ENCODE measurements around the gene PSMD5.
A peak's percentile ranks its signal among the peaks of the same experiment; 100 is the strongest.

Gene PSMD5

DNA sequence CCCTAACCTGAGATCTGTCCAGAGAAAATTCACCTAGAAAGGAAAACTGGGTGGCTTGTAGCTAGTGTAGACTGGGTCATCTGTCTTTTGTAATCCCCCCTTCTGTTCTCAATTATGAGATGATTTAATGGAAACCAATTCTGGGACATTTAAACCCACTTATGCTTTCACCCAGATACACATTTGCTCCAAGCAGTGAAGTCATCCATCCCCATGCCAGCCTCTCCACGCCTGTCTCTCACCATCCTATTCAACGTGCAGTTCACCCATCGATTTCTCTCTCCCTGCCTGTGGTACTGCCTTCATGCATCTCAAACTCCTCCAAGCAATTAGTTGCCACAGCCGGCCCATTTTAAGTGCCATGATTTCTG lies 32.5 kb upstream of the PSMD5 start:
- no peak for DNase-seq (ENCODE audit: low read depth in 3 of 3)

DNA sequence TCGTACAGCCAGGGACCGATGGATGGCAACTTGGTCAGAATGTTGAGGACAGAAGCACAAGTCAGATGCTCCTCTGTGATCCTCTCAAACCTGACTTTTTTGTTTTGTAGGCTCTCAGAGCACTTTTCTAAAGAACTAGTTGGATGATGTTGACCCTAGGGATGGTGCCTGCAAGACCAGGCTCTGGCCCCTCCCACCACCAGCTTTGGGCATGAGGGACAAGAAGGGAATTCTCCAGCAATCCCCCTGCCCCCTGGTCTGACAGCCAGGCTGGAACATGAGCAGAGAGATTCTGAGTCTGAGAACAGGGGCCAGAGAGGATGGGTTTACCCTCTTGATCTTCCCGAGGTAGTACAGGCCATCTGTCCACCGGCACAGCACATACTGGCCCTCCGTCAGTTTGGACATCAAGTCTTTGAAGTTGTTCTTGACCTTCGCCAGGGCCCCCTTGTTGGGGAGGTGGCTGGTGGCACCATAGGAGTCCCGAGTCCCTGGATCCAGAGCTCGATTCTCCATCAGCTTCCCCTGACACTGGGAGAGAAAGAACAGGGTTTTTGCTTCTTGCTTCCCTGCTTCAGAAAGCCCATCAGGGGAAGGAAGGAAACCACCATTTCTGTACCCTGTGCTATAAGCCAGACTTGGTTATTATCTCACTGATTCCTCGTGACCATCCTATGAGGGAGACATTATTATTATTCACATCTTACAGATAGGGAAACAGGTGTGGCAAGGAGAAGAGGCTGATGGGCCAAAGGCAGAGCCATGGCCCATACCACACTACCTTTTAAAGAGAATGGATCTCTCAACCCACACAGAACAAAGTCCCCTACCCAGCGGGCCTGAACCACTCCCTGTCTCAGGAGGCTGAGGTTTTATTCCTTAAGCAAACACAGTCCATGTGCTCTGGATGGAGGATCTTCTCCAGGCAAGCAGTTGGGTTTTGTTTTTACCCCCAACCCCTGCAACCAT lies 31.8 kb upstream of the PSMD5 start:
- DNase-seq (ENCODE audit: low read depth in 3 of 3) = no peak

DNA sequence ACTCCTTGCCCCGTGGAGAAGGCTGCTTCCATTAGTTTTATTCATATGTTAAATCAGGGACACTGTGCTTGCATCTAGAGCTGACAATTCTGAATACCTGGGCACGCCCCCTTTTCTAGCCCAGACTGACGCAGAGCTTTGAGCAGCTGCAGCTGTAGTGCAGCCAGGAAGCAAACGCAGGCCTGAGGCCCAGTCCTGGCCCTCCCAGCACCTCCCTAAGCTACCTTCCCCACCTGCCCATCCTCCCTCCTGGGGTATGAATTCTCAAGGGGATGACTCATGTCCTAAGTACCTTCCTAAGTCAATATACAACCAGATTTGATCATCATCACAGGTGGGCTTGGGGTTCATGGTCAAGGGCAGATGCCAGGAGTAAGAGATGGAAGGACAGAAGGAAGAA lies 30.8 kb upstream of the PSMD5 start:
- no peak for DNase-seq (ENCODE audit: low read depth in 3 of 3)

DNA sequence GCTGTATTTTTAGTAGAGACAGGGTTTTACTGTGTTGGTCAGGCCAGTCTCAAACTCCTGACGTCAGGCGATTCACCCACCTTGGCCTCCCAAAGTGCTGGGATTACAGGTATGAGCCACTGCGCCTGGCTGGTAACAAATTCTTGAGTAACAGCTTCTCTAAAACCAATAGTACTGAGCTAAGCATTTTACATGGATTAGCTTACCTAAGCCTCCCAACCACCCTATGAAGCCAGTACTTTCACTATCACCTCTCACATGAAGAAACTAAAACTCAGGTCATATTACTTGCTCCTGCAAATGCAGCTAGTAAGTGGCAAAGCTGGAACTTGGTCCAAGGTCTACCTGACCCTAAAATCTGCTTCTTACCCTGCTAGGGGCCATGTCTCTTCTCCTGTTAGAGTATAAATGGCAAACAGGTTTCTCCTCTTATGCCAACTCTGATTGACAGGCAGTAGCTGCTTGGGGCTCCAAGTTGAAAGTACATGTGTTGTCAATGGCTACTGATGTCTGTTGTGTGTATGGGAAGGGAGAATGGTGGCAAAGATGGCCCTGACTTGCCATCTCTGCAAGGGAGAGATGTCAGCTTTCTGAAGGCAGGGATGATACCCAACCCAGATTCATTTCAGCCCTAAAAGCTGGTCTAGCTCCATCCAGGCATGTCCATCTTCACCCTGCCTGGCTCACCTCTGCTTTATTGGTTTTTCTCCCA lies 30.2 kb upstream of the PSMD5 start:
- no peak for DNase-seq (ENCODE audit: low read depth in 3 of 3)

DNA sequence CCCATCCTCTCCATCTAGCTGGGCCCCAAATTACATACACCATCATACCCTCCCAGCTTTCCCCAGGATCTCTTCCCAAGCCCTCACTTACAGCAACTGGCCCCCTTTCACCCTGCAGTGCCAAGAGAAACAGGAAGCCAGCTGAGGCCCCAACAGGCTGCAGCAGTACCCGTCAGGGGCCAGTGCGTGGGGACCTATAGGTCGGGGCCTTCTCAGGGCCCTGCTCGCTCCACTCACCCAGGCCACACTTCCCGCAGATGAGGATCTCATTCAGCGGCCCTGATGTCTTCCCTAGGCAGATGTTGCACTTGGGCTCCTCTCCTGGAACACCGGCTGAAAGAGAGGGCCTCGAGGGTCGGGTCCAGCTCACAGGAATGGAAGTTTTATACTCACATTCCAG lies 27.5 kb upstream of the PSMD5 start:
- no peak for DNase-seq (ENCODE audit: low read depth in 3 of 3)

DNA sequence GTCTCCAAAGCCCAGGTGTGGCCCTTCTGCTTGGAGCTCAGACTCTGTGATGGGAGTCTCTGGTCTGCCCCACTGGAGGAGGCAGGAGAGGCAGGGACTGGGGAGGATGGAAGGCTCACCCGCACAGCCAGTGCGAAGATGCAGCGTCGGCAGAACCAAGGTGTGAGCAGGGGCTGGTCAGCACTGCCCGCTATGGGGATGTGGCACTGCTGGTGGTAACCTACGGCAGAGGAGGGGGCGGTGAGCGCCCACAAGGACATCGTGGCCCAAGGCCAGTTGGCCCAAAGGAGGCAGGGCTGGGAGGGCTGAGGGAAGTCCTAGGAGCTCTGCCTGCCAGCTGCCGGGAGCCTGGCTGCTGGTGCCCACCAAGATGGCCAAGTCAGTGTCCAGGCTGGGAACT lies 27.0 kb upstream of the PSMD5 start:
- no peak for DNase-seq (ENCODE audit: low read depth in 3 of 3)

DNA sequence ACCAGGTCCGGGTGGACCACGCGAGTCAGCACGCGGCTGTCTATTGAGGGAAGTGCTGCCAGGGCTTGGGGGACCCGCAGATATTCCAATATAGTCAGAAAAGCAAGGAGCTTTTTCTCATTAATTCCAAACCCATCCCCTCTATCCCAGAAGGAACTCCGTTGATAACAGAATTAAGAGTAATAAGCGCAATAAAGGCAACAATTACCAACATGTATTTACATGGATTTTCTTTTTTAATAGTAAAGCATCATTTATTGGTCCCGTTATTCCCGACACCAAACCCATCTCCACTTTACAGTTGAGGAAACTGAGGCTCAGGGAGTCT lies 26.6 kb upstream of the PSMD5 start:
- no peak for DNase-seq (ENCODE audit: low read depth in 3 of 3)

DNA sequence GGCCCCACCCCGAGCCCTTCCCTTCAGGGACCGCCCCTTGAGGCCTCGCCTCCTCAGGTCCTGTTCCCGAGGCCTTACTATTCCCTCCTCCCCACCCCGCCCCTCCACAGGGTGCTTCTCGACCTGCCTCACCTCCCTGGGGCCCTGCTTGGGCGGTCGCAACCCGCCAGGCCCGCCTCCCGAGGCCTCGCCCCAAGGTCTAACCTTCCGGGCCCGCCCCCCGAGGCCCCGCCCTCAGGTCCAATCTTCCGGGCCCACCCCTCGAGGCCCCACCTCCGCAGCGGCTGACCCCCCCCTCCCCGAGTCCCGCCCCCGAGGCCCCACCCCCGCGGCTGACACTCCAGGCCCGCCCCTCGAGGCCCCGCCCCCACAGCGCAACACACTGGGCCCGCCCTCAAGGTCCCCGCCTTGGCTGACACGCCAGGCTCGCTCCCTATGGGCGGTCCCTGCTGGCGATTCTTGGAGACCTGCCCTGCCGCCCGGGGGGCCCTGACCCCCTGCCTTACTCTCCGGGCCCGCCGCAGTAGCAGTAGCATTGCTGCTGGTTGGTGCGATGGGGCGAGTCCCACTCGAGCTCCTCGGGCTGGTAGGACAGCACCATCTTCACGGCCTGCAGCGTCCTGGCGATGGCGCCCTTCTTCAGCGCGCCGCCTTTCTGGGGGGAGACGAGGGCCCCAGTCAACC lies 26.1 kb upstream of the PSMD5 start:
- DNase-seq (ENCODE audit: low read depth in 3 of 3) = peak; percentile 95 to 97 (median 96)

DNA sequence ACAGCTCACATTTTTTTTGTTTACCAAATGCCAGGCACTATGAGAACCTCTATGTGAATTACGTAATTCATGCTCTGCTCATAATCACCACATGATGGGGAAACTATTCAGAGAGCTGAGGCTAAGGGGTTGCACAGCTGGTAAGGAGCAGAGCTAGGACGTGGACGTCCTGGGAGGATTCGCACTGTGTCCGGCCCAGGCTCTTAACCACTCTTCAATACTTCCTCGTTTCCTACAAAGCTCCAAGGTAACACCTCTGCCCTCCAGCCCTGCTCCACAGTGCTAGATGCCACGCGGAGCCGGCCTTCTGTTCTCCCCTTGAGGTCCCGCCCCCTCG lies 25.6 kb upstream of the PSMD5 start:
- DNase-seq (ENCODE audit: low read depth in 3 of 3) = no peak

DNA sequence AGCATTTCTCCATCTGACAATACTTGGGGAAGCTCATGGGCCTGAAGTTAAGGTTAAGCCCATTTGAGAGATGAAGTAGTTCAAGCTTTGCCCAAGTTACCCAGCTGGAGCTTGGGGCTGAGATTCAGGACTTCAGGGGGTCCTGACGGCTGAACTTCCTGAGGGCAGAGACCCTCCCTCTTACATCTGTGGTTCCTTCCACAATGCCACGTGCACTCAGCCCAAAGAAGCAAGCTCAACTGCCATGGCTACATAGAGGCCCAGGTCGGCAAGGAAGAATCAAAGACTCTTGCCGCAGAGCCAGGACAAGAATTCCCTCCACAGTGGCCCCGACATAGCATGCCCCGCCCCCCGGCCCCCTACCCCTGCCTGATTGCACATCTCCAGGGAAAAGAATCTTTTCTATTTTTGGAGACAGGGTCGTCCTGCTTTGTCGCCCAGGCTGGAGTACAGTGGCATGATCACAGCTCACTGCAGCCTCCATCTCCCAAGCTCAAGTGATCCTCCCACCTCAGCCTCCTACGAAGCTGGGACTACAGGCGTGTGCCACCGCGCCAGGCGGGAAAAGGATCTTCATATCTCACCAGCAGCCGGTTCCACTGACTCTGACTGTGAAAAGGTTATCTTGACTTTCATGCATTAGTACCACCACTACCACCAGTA lies 25.1 kb upstream of the PSMD5 start:
- no peak for DNase-seq (ENCODE audit: low read depth in 3 of 3)

DNA sequence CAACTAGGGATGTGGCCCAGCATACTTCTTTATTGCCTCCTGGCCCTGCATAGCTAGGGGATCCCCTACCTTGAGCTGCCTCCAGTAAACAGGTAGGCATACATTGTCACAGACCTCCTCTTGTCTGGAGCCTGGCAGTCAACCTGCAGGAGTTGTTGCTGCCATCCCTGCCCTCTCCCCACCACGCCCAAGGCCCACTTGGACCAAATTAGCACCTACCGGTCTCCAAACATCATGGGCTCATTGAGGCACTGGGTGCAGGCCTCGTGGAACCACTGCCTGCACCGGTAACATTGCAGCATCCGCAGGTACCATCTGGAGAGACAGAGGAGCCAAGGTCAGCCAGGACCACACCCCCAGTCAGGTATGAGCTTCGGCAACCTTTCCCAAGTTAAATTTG lies 23.9 kb upstream of the PSMD5 start:
- DNase-seq (ENCODE audit: low read depth in 3 of 3) = no peak

DNA sequence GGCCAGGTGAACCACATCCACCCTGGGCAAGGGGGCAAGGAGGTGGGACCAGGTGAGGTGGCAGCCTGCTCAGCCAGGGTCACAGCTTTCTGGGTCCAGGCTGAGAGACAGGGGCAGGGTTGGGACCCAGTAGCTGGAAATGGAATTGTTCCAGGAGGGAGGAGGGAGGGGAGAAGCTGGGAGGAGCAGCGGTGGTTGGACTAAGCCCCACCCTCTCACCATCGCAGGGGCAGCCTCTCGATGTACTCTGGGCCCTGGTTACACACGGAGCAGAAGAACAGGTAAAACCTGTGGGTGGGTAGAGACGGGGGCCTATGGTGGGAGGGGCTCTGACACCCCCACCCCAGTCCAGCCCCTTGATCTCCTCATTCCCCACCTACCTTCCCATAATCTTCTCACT lies 23.1 kb upstream of the PSMD5 start:
- DNase-seq (ENCODE audit: low read depth in 3 of 3) = no peak

DNA sequence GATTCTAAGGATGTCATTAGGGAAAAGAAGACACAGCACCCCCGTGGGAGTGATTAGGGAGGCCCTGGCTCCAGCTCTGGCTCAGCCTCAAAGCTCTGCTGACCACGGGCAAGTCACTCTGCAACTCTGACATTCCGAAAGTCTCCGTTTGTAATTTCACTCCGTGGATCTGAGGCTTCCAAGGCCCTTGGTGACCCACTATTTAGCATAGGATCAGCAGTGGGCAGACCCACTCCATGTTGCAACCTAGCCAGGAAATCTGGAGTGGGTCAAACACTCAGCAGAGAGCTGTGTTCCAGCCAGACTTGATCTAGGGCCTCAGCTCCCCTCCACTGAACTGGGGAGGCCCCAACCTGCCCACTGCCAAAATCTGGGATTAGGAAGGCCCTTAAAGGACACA lies 22.5 kb upstream of the PSMD5 start:
- no peak for DNase-seq (ENCODE audit: low read depth in 3 of 3)

DNA sequence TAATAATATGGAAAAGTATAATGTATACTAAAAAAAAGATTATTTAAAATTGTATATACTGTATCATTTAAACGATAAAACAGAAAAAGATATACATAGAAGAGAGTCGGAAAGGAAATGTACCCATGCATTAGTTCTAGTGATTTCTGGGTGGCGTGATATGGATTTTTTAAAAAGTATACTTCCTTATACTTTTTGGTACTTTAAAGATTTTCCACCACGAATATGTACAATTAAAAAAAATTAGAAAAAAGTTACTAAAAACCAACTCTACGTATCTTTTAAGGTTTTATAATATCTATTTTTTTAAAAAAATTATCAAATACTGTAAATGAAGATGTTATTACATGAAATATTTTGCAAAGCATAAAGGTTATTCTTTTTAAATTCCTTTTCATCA lies 22.0 kb upstream of the PSMD5 start:
- DNase-seq (ENCODE audit: low read depth in 3 of 3) = no peak

DNA sequence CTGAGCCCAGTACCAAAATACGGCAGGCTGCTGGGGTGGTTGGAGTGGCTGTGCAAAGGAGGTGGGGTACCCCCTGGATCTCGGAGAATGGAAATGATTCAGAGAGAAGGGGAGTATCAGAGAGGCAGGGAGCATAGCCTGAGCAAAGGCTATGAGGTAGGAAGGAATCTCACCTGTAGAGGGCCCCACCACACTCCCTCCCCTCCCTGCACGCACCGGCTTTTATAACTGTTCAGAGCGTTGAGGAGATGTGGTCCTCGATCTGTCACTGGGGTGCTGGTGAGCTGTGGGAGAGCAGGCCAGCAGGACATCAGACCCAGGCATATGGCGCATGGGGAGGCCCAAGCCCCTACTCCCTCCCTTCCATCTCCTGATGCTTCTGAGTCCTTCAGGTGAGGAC lies 21.1 kb upstream of the PSMD5 start:
- DNase-seq (ENCODE audit: low read depth in 3 of 3) = no peak

DNA sequence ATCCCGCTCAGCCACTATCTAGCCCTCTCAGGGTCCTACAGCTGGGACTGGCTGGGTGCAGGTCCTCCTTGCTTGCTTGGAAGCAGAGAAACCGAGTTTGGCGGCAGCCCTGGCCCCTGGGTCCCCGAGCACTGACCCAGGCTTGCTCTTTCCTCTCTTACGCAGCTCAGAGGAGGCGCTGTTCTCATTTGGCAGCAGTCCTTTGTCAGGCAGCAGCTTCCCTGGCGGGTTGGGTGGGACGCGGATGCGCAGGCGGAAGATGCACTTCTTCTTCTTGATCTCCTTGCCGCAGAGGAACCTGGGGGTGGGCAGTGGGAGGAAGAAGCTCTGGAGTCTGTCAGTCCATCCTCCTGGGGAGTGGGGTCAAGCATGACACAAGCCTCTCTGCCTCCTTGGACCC lies 19.7 kb upstream of the PSMD5 start:
- no peak for DNase-seq (ENCODE audit: low read depth in 3 of 3)

DNA sequence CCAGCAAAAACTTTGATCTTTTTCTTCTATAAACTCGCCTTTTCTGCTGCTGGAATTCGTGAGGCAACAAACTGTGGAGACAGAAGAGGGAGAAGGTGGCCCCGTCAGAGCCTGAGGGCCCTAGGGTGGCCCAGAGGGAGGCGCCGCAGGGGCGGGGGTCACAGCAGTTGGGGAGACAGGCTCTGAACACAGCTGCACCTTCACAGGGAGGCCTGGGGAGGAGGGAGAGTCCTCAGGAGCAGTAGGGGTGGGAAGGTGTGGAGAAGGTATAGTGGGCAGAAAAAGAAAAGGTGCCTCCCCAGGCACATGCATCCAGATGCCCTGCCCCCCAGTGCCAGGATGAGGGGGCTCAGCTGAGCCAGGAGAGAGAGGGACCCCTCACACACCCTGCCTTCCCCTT lies 19.2 kb upstream of the PSMD5 start:
- DNase-seq (ENCODE audit: low read depth in 3 of 3) = no peak

DNA sequence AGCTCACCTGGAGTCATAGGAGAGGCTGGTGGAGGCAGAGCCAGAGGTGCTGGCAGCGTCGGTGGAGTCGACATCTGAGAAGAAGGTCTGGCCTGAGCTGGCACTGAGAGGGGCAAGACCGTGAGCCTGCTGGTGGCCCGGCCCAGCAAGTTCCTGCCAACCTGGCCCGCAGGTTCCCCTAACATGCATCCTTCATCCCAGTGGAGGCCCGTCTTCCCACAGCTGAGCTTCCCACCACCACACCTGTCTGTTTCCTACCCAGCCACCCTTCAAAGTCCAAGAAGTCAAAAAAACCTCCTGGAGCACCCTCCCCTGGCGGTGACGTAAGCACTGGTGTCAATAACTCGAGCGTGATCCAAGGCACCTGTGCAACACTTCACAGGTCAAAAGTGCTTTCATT lies 17.4 kb upstream of the PSMD5 start:
- DNase-seq (ENCODE audit: low read depth in 3 of 3) = no peak

DNA sequence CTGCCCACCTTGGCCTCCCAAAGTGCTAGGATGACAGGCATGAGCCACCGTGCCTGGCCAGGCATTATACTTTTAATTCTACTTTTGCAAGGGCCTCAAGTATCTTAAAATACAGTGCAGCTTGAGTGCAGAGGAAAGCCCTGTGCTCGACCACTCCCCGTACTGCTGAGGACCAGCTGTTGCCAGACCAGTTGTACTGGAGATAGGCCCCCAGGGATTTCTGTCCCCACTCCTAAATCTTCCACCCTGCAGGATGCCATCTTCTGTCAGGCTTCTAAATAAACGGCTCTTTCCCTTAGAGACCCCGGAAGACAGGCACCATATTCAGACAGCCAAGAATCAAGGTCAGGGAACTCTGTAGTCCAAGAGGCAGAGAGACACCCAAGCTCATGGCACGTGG lies 16.6 kb upstream of the PSMD5 start:
- no peak for DNase-seq (ENCODE audit: low read depth in 3 of 3)

DNA sequence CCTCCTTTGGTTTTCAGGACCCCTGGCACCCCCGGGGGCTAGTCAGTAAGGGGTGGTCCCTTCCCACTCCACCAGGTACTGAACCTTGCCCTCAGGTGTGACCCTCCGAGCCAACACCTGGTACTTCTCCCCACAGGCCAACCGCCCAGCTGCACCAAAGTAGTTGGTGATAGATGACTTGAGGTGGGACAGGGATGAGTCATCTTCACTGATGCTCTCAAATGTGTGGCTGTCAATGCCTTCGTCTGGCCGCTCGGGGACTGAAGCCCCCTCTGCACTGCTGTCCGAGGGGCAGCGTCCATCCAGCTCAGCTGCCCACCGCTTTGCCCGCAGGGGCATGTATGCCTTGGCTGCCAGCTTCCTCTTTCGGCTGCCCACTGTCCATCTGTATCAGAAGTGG lies 15.2 kb upstream of the PSMD5 start:
- DNase-seq (ENCODE audit: low read depth in 3 of 3) = no peak

DNA sequence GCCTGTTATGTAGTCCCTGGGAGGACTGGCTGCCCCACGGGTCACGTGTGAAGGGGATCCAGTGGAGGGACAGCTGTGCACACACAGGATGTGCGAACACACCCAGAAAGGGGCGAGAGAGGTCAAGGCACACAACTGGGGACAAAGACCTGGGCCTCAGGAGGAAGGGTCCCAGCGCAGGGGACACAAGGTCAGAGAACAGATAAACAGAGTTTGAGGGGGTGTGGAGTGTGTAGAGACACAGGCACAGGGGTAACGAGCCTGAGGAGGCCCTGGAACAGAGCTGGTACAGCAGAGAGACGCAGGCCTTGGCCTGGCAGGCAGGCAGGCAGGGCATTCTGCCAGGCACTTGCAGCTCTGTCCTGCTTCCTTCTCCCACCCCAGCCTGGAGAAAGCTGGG lies 14.8 kb upstream of the PSMD5 start:
- no peak for DNase-seq (ENCODE audit: low read depth in 3 of 3)

DNA sequence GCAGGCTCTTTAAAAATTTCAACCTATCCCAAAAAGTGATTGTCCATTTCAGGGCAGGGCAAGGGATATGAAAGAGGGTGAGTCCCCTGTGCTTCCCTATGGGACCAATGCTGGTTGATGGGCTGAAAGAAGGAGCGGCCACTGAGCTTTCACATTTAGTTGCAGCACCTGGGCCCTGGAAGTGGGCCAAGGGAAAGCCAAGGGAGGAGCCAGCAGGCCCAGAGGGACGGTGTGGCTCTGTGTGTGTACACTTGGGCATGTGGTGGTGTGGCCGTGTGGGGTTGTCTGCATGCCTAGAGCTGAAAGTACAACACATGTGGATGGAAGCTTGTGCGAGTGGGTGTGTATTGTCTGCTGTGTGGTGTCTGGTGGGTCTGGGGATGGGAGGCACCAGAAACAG lies 14.0 kb upstream of the PSMD5 start:
- DNase-seq (ENCODE audit: low read depth in 3 of 3) = no peak
